MCF 10A (cell line): ENCODE data around the gene DISP1. TPM values are rescaled to one million over a fixed set of nuclear protein-coding genes. Genes with fewer than 3 reads are reported as not detected.

ENCODE experiments used
- BruUV-seq: library from RNA; stranded (reverse); fragments of 400-500 nt; replicated peaks from 2 replicates; lab custom pipeline; 2021; lab: Mats Ljungman, UMichigan
- CTCF ChIA-PET: fragments of 300-600 bp; sonication (Branson Sonifier 250); formaldehyde crosslinking; extraction: SDS; loops from one replicate; lab custom pipeline; 2021; ENCODE audit warnings: antibody characterized with exemption, inconsistent platforms; lab: Yijun Ruan, JAX
- POLR2A ChIA-PET: fragments of 300-600, 350-650 bp; sonication (Branson Sonifier 250); formaldehyde crosslinking; extraction: SDS; loops from one replicate; lab custom pipeline; 2020; ENCODE audit warnings: antibody characterized with exemption, inconsistent platforms; lab: Yijun Ruan, JAX
- DNase-seq: peaks from one replicate; pipeline ENCODE4 v3.0.0-alpha.2; 2018; ENCODE audit not compliant: unreplicated experiment
- H3K27ac Mint-ChIP-seq: one replicate; pipeline ENCODE4 v1.8.0; 2022; ENCODE audit warnings: mild to moderate bottlenecking, low read depth, mixed read lengths; ENCODE audit not compliant: unreplicated experiment
- H3K27me3 Mint-ChIP-seq: one replicate; pipeline ENCODE4 v1.8.0; 2022; ENCODE audit warnings: mixed read lengths; ENCODE audit not compliant: insufficient read depth, unreplicated experiment
- H3K36me3 Mint-ChIP-seq: one replicate; pipeline ENCODE4 v1.8.0; 2022; ENCODE audit warnings: mild to moderate bottlenecking, moderate library complexity, mixed read lengths; ENCODE audit not compliant: insufficient read depth, unreplicated experiment
- H3K4me1 Mint-ChIP-seq: one replicate; pipeline ENCODE4 v1.8.0; 2022; ENCODE audit warnings: mixed read lengths; ENCODE audit not compliant: insufficient read depth, unreplicated experiment
- H3K4me3 Mint-ChIP-seq: one replicate; pipeline ENCODE4 v1.8.0; 2022; ENCODE audit warnings: mild to moderate bottlenecking, moderate library complexity, mixed read lengths; ENCODE audit not compliant: unreplicated experiment
- H3K9me3 Mint-ChIP-seq: one replicate; pipeline ENCODE4 v1.8.0; 2022; ENCODE audit warnings: mixed read lengths; ENCODE audit not compliant: unreplicated experiment
- CTCF ChIP-seq: fragments of 200-600 bp; IDR thresholded peaks from one replicate; pipeline ENCODE4 v1.8.0; 2022; ENCODE audit warnings: antibody characterized with exemption, mild to moderate bottlenecking; ENCODE audit not compliant: unreplicated experiment
- intact Hi-C: fragments of 100-400 bp; cut with micrococcal nuclease; formaldehyde crosslinking; loops from 2 replicates; pipeline ENCODE4 v1.14.1; 2022
- total RNA-seq: library from RNA; stranded (reverse); gene quantifications from 2 replicates; pipeline ENCODE4 v1.2.3, GENCODE V29; 2022

Gene DISP1
- total RNA-seq, 1 experiment from 2014 or later, result 6.7 TPM

- H3K4me1 Mint-ChIP-seq, result no peaks in the 10 kb centered on the region
- intact Hi-C loops, result no loop called here
- H3K27me3 Mint-ChIP-seq, result peaks cover 8% of the 10 kb centered on the region
- H3K4me3 Mint-ChIP-seq, result no peak overlapping the region
- DNase-seq, result peak; percentile 58
- CTCF ChIA-PET, result interaction anchor here (0.6 to 14.1 kb wide), 24 partner anchors 10 to 1254 kb away, joined by 3 to 488 read pairs (median 4); no protein-coding TSS in a partner anchor
- BruUV-seq, result no TSS peak
- POLR2A ChIA-PET, result interaction anchor here (0.7 to 1.5 kb wide), 7 partner anchors 9 to 53 kb away, joined by 3 to 8 read pairs (median 4); no protein-coding TSS in a partner anchor
- no peak overlapping the region for H3K27ac Mint-ChIP-seq
- no peaks in the 10 kb centered on the region for H3K9me3 Mint-ChIP-seq
- no peaks in the 10 kb centered on the region for H3K36me3 Mint-ChIP-seq
- no peak for TF ChIP-seq CTCF
Observed at GRCh38 chr1:222798116-222798515, 16.7 kb upstream of the DISP1 start.

- Mint-ChIP-seq H3K36me3 (no peaks in the 10 kb centered on the region), H3K27ac (no peak overlapping the region), H3K9me3 (no peaks in the 10 kb centered on the region), H3K27me3 (peaks cover 2% of the 10 kb centered on the region), H3K4me3 (no peak overlapping the region), H3K4me1 (no peaks in the 10 kb centered on the region)
- intact Hi-C loops, result no loop called here
- DNase-seq, result no peak
- no peak for TF ChIP-seq CTCF
- CTCF ChIA-PET, result interaction anchor here (0.7 to 14.1 kb wide), 13 partner anchors 9 to 757 kb away, joined by 3 to 488 read pairs (median 5); no protein-coding TSS in a partner anchor
- POLR2A ChIA-PET, result interaction anchor here (0.8 to 1.5 kb wide), 4 partner anchors 8 to 54 kb away, joined by 3 to 8 read pairs (median 4); no protein-coding TSS in a partner anchor
- BruUV-seq, result no TSS peak
Observed at GRCh38 chr1:222798975-222799374, 15.9 kb upstream of the DISP1 start.

- no peak for DNase-seq
- no peaks in the 10 kb centered on the region for H3K36me3 Mint-ChIP-seq
- H3K9me3 Mint-ChIP-seq, result no peaks in the 10 kb centered on the region
- no TSS peak for BruUV-seq
- H3K27me3 Mint-ChIP-seq, result no peaks in the 10 kb centered on the region
- CTCF ChIA-PET, result interaction anchor here (0.6 to 1.8 kb wide), 6 partner anchors 8 to 883 kb away, joined by 3 to 10 read pairs (median 4); no protein-coding TSS in a partner anchor
- POLR2A ChIA-PET, result no interaction called here
- intact Hi-C loops, result no loop called here
- TF ChIP-seq CTCF, result no peak
- no peak overlapping the region for H3K4me3 Mint-ChIP-seq
- no peaks in the 10 kb centered on the region for H3K4me1 Mint-ChIP-seq
- no peak overlapping the region for H3K27ac Mint-ChIP-seq
Observed at GRCh38 chr1:222801067-222801466, 13.8 kb upstream of the DISP1 start.

- no peak overlapping the region for H3K27ac Mint-ChIP-seq
- no peaks in the 10 kb centered on the region for H3K27me3 Mint-ChIP-seq
- BruUV-seq, result no TSS peak
- peaks cover 14% of the 10 kb centered on the region for H3K4me1 Mint-ChIP-seq
- no peak overlapping the region for H3K4me3 Mint-ChIP-seq
- H3K9me3 Mint-ChIP-seq, result no peaks in the 10 kb centered on the region
- H3K36me3 Mint-ChIP-seq, result no peaks in the 10 kb centered on the region
- TF ChIP-seq CTCF, result no peak
- ChIA-PET CTCF (interaction anchor here (0.5 to 1.7 kb wide), 9 partner anchors 16 to 1045 kb away, joined by 3 to 5 read pairs (median 4); partner anchors contain the start of gene FAM177B), POLR2A (interaction anchor here (0.6 kb wide), 1 partner anchor 35 kb away, joined by 3 read pairs; no protein-coding TSS in a partner anchor)
- intact Hi-C loops, result loop anchor here (10.0 kb wide), 1 partner anchor 443 kb away; no protein-coding TSS in a partner anchor
- no peak for DNase-seq
Observed at GRCh38 chr1:222811671-222812070, 3.2 kb upstream of the DISP1 start.
